Loucy (cell line): ENCODE data around the gene ADAMTS20.

Experiments used
- H2AFZ ChIP-seq: fragments of 200-600 bp; sonication (generic); 2 replicates; pipeline ENCODE4 v1.6.0; 2016; ENCODE audit warnings: antibody characterized with exemption, mild to moderate bottlenecking, low read length, moderate library complexity
- H3F3A ChIP-seq: fragments of 200-600 bp; 2 replicates; pipeline ENCODE4 v1.6.0; 2016; ENCODE audit warnings: antibody characterized with exemption, low read depth, mild to moderate bottlenecking
- H3K27me3 ChIP-seq: fragments of 200-600 bp; sonication (generic); 2 replicates; pipeline ENCODE4 v1.6.1; 2014; ENCODE audit warnings: low read length, mild to moderate bottlenecking; ENCODE audit not compliant: insufficient read depth, poor library complexity, severe bottlenecking
- H3K36me3 ChIP-seq: fragments of 200-600 bp; sonication (generic); 2 replicates; pipeline ENCODE4 v1.6.1; 2016; ENCODE audit warnings: low read length; ENCODE audit not compliant: insufficient read depth
- H3K4me1 ChIP-seq: fragments of 200-600 bp; sonication (generic); 2 replicates; pipeline ENCODE4 v1.5.1; 2014; ENCODE audit warnings: low read length, mild to moderate bottlenecking; ENCODE audit not compliant: insufficient read depth, poor library complexity, severe bottlenecking
- H3K4me2 ChIP-seq: fragments of 200-600 bp; sonication (generic); 2 replicates; pipeline ENCODE4 v1.6.0; 2014; ENCODE audit warnings: antibody characterized with exemption, low read length, low read depth, mild to moderate bottlenecking; ENCODE audit not compliant: poor library complexity, severe bottlenecking
- H3K4me3 ChIP-seq: fragments of 200-600 bp; sonication (generic); 2 replicates; pipeline ENCODE4 v1.5.1; 2014; ENCODE audit warnings: low read length, mild to moderate bottlenecking, mixed read lengths; ENCODE audit not compliant: poor library complexity, severe bottlenecking
- H3K79me2 ChIP-seq: fragments of 200-600 bp; sonication (generic); 2 replicates; pipeline ENCODE4 v1.6.1; 2014; ENCODE audit warnings: low read length; ENCODE audit not compliant: insufficient read depth
- H3K9ac ChIP-seq: fragments of 200-600 bp; sonication (generic); 2 replicates; pipeline ENCODE4 v1.6.0; 2014; ENCODE audit warnings: mild to moderate bottlenecking, low read depth, low read length, moderate library complexity; ENCODE audit not compliant: poor library complexity, severe bottlenecking
- H3K9me2 ChIP-seq: fragments of 200-600 bp; sonication (generic); replicated peaks from 2 replicates; pipeline ENCODE4 v1.6.1; 2016; ENCODE audit warnings: low read depth, low read length, mixed read lengths
- H3K9me3 ChIP-seq: fragments of 200-600 bp; sonication (generic); 2 replicates; pipeline ENCODE4 v1.6.1; 2014; ENCODE audit warnings: mild to moderate bottlenecking, antibody characterized with exemption, low read length, low read depth; ENCODE audit not compliant: insufficient read depth
- H4K20me1 ChIP-seq: fragments of 200-600 bp; sonication (generic); 2 replicates; pipeline ENCODE4 v1.6.0; 2014; ENCODE audit warnings: antibody characterized with exemption, low read length, mild to moderate bottlenecking; ENCODE audit not compliant: insufficient read depth, poor library complexity, severe bottlenecking
- CTCF ChIP-seq: fragments of 200-600 bp; sonication (generic); conservative IDR thresholded peaks from 2 replicates; pipeline ENCODE4 v1.5.1; 2014; ENCODE audit warnings: mild to moderate bottlenecking, antibody characterized with exemption, low read length
- EZH2phosphoT487 ChIP-seq: fragments of 200-600 bp; IDR thresholded peaks from 2 replicates; pipeline ENCODE4 v1.6.1; 2018; ENCODE audit warnings: antibody characterized with exemption, mild to moderate bottlenecking, moderate library complexity, borderline replicate concordance

Gene ADAMTS20

GRCh38 chr12:43309959-43310358 is 242.0 kb downstream of the ADAMTS20 start:
- Histone ChIP-seq H3K9me3 (no peaks in the 10 kb centered on the region), H4K20me1 (no peaks in the 10 kb centered on the region), H3K79me2 (no peaks in the 10 kb centered on the region), H3K36me3 (no peaks in the 10 kb centered on the region), H3F3A (no peaks in the 10 kb centered on the region), H3K9me2 (no peaks in the 10 kb centered on the region), H3K4me3 (no peak overlapping the region), H3K4me2 (no peak overlapping the region), H3K9ac (no peak overlapping the region), H3K27me3 (no peaks in the 10 kb centered on the region), H2AFZ (no peak overlapping the region), H3K4me1 (no peaks in the 10 kb centered on the region)
- TF ChIP-seq EZH2phosphoT487: no peak
- TF ChIP-seq CTCF: no peak

GRCh38 chr12:43308776-43309175 is 243.2 kb downstream of the ADAMTS20 start:
- Histone ChIP-seq H3K9me2 (no peaks in the 10 kb centered on the region), H3K36me3 (no peaks in the 10 kb centered on the region), H3K4me1 (no peaks in the 10 kb centered on the region), H3K27me3 (no peaks in the 10 kb centered on the region), H4K20me1 (no peaks in the 10 kb centered on the region), H2AFZ (no peak overlapping the region), H3K79me2 (no peaks in the 10 kb centered on the region), H3F3A (no peaks in the 10 kb centered on the region), H3K4me3 (no peak overlapping the region), H3K9me3 (no peaks in the 10 kb centered on the region), H3K4me2 (no peak overlapping the region), H3K9ac (no peak overlapping the region)
- TF ChIP-seq CTCF (no peak), EZH2phosphoT487 (no peak)

GRCh38 chr12:43307126-43307525 is 244.9 kb downstream of the ADAMTS20 start:
- H2AFZ ChIP-seq: no peak overlapping the region

More at GRCh38 chr12:43307126-43307525, 244.9 kb downstream of the ADAMTS20 start:
- TF ChIP-seq EZH2phosphoT487 (no peak), CTCF (no peak)
- H3K4me3 ChIP-seq: no peak overlapping the region
- H3K4me2 ChIP-seq: no peak overlapping the region
- H3K9ac ChIP-seq: no peak overlapping the region
- no peaks in the 10 kb centered on the region for H4K20me1 ChIP-seq
- no peaks in the 10 kb centered on the region for H3K79me2 ChIP-seq
- no peaks in the 10 kb centered on the region for H3K36me3 ChIP-seq
- no peaks in the 10 kb centered on the region for H3K9me2 ChIP-seq
- no peaks in the 10 kb centered on the region for H3K9me3 ChIP-seq
- no peaks in the 10 kb centered on the region for H3F3A ChIP-seq
- no peaks in the 10 kb centered on the region for H3K4me1 ChIP-seq
- no peaks in the 10 kb centered on the region for H3K27me3 ChIP-seq
